K562 (cell line): ENCODE data around the gene CLPSL1.
A peak's percentile ranks its signal among the peaks of the same experiment; 100 is the strongest.

Experiments
- ESRRA ChIP-seq: fragments of 450-650 bp; IDR thresholded peaks from 2 replicates; pipeline ENCODE4 v1.6.1; 2014; ENCODE audit warnings: low read depth, mild to moderate bottlenecking, moderate library complexity, borderline replicate concordance
- EZH2 ChIP-seq: IDR thresholded peaks from 2 replicates; pipeline ENCODE4 v1.6.1; 2012; ENCODE audit warnings: low read depth, mild to moderate bottlenecking, inconsistent platforms, low read length, borderline replicate concordance
- HIVEP1 ChIP-seq: fragments of 250-450 bp; sonication (Bioruptor Pico); IDR thresholded peaks from 2 replicates; pipeline ENCODE4 v1.4.0; 2020; ENCODE audit warnings: mild to moderate bottlenecking
- JUND ChIP-seq, 2 experiments: IDR thresholded peaks; 2 replicates in 1 of 2; 3 replicates in 1 of 2; pipeline ENCODE4 v1.6.1; 2011; ENCODE audit warnings: borderline replicate concordance in 2 of 2, low read depth in 2 of 2, low read length in 2 of 2, improper control_type of control experiment in 1 of 2, missing biosample characterization in 1 of 2, missing genetic modification characterization in 1 of 2, missing genetic modification reagents in 1 of 2
- PML ChIP-seq: IDR thresholded peaks from 2 replicates; pipeline ENCODE4 v1.6.1; 2012; ENCODE audit warnings: low read length, inconsistent platforms
- POLR3A ChIP-seq: IDR thresholded peaks from 2 replicates; pipeline ENCODE4 v1.6.1; 2011; ENCODE audit warnings: borderline replicate concordance, mild to moderate bottlenecking, moderate library complexity; ENCODE audit not compliant: insufficient read length, insufficient read depth; ENCODE audit errors: extremely low read depth
- STAT5A ChIP-seq: IDR thresholded peaks from 2 replicates; pipeline ENCODE4 v1.6.1; 2012; ENCODE audit warnings: low read length, inconsistent platforms, borderline replicate concordance

GRCh38 chr6:35737413-35738211 is 43.2 kb upstream of the CLPSL1 start:
- no peak for TF ChIP-seq POLR3A
- TF ChIP-seq STAT5A, result no peak
- TF ChIP-seq JUND (IDR thresholded peaks at IDR 0.05; ENCODE audit: borderline replicate concordance, low read depth, low read length), result peak; percentile 68
- TF ChIP-seq JUND (tag; IDR thresholded peaks at IDR 0.05; ENCODE audit: borderline replicate concordance, low read depth, low read length), result peak; percentile 79; the same call in 2 of the 3 replicates
- TF ChIP-seq PML, result no peak
- TF ChIP-seq EZH2, result no peak
- no peak for TF ChIP-seq HIVEP1 (CRISPR knock-in tag)
- TF ChIP-seq ESRRA, result no peak
